Muscle layer of duodenum (tissue), 2 donors: ENCODE data around the gene GLYATL1.

Experiments
- H3K27ac ChIP-seq: one replicate; pipeline ENCODE4 v1.7.0; 2013; ENCODE audit warnings: mild to moderate bottlenecking, low read length
- H3K27me3 ChIP-seq: one replicate; pipeline ENCODE4 v1.7.0; 2013; ENCODE audit warnings: low read depth, mild to moderate bottlenecking, control low read depth, low read length
- H3K36me3 ChIP-seq, 2 donors: one replicate each; pipeline ENCODE4 v1.7.0; 2013; ENCODE audit warnings: low read length in 2 of 2, control low read depth in 1 of 2, mild to moderate bottlenecking in 1 of 2; ENCODE audit not compliant: insufficient read depth in 2 of 2, control insufficient read depth in 1 of 2
- H3K4me1 ChIP-seq, 2 donors: one replicate each; pipeline ENCODE4 v1.7.0; 2013; ENCODE audit warnings: low read length in 2 of 2, mild to moderate bottlenecking in 2 of 2, control low read depth in 1 of 2, moderate library complexity in 1 of 2; ENCODE audit not compliant: insufficient read depth in 2 of 2, control insufficient read depth in 1 of 2
- H3K4me3 ChIP-seq, 2 donors: one replicate each; pipeline ENCODE4 v1.7.0; 2013; ENCODE audit warnings: low read length in 2 of 2, low read depth in 1 of 2, mild to moderate bottlenecking in 1 of 2
- H3K9me3 ChIP-seq, 2 donors: one replicate each; pipeline ENCODE4 v1.7.0; 2013; ENCODE audit warnings: low read length in 2 of 2, control low read depth in 1 of 2, mild to moderate bottlenecking in 1 of 2; ENCODE audit not compliant: control insufficient read depth in 1 of 2
- donor health status: healthy.

The GLYATL1 gene

DNA sequence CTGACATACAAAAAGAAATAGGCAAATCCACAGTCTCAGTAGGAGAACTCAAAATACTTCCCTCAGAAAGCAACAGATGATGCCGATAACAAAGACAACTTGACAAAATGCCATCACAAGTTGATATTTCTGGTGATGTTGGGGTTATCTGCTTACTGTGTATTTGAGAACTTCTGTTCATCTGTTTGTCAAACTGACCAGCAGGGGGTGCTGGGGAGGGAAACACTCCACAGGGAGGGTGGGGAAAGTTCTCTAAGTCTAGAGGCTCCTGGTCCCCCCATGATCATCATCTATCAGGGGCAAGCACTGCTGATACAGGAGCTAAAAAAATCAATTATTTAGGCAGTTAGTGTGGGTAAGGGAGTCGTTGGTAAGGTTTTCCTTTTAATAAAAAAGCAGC is 19.2 kb downstream of the GLYATL1 start:
- H3K27me3 ChIP-seq = no peaks in the 10 kb centered on the region
- H3K4me3 ChIP-seq = no peak overlapping the region
- no peaks in the 10 kb centered on the region for H3K4me1 ChIP-seq
- H3K27ac ChIP-seq = no peak overlapping the region
- no peaks in the 10 kb centered on the region for H3K36me3 ChIP-seq
- H3K9me3 ChIP-seq = no peaks in the 10 kb centered on the region

DNA sequence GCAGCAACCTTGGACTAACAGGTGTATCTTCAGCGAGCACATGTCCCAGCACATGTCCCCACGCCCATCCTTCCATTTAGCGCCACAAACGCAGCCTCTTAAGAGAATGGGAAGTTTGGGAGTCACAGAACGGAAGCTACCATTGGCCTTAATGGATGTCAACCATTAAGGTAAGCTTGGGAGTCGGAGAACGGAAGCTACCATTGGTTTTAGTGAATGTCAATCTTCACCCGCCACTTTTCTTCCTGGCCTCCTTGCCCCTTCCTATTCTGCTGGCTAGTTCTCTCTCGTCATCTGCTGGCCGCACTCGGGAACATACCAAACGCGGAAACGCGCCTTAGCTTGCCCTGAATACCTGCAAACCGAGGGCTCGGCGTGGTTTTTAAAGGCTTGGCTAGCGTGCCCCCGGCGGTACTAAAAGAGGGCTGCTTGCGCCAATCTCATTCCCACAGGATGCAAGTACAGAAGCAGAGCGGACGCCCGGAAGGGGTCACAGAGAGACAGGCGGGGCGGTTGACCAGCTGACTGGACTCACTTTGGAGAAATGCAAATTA is 24.3 kb downstream of the GLYATL1 start:
- Histone ChIP-seq H3K27ac (no peak overlapping the region), H3K4me3 (peak overlapping the region in 1 of 2 donors; percentile 39), H3K4me1 (no peaks in the 10 kb centered on the region), H3K36me3 (no peaks in the 10 kb centered on the region), H3K9me3 (no peaks in the 10 kb centered on the region), H3K27me3 (no peaks in the 10 kb centered on the region)

DNA sequence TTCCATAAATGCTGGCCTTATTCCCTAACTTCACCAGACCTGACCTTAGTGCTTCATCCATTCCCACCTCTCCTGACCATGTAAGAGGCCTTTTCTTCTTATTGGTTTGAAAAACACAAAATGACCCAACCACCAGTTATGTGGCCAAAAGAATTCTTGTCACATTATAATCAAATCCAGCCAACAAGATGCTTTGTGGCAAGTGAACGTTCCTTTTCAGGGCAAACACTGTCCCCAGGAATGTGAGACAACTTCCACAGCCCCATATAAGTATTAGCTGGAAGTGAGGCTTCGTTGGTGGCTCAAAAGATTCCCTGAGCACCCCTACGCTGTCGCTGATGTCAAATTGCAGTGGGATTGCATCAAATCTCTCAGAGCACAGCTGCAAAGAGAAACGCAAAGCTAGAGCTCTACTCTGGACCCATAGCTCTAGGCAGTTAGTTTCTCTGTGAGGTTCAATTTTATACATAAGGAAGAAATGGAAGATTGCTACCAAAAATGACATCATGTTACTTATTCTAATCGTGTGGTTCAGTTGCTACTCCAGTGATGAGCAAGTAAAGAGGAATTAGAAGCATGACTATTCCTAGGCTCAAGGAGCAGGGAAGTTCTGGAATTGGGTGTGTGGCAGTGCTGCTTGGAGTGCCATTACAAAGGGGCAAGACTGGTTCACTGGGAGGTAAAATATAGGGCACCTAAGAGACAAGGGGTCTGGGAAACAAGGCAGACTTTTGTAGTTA is 26.1 kb downstream of the GLYATL1 start:
- no peak overlapping the region for H3K27ac ChIP-seq
- no peaks in the 10 kb centered on the region for H3K9me3 ChIP-seq
- no peaks in the 10 kb centered on the region for H3K36me3 ChIP-seq
- H3K4me3 ChIP-seq = no peak overlapping the region
- no peaks in the 10 kb centered on the region for H3K4me1 ChIP-seq
- H3K27me3 ChIP-seq = no peaks in the 10 kb centered on the region

DNA sequence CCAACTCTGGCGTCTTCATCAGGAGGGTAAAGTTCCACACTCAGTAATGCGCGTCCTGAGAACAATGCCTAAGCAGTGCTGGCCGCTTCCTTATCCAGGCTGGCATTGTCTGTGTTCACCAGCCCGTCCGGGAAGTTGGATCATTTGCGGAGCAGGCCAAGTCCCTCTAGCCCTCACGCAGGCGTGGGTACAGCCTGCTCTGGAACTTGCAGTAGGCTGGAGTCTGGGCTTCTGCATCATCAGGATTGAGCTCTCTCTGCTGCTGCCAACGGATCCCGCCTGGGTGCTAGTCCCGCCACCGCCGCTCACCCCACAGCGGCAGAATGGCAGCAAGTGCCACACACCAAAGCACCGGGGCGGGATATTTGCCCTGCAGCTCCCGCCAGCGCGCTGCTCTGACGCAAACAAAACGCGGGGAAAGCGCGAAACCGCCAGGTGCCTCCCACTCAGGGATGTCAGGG is 29.0 kb downstream of the GLYATL1 start:
- H3K27ac ChIP-seq = no peak overlapping the region
- no peaks in the 10 kb centered on the region for H3K36me3 ChIP-seq
- no peaks in the 10 kb centered on the region for H3K27me3 ChIP-seq
- no peaks in the 10 kb centered on the region for H3K4me1 ChIP-seq
- no peak overlapping the region for H3K4me3 ChIP-seq
- H3K9me3 ChIP-seq = peaks cover 0 to 7% of the 10 kb centered on the region in 2 donors

DNA sequence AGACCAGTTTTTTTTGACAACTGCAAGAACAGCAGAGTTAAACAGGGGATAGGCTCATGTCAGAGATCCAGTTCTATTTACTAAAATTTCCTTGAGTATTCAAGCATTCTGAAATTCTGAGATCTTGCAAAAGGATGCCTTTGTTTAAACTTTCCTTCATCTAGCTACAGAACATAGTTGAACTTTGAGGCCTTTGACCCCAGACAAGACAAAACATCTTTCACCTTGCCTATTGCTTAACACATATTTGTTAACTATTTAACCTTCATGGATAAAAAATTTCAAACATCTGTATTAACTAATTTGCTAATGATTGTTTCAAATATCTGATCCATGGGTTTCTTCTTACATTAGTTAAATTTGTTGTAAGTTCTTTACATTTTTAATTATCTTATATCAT is 38.2 kb downstream of the GLYATL1 start:
- Histone ChIP-seq H3K4me3 (no peak overlapping the region), H3K36me3 (no peaks in the 10 kb centered on the region), H3K27me3 (no peaks in the 10 kb centered on the region), H3K4me1 (no peaks in the 10 kb centered on the region), H3K9me3 (peaks cover 0 to 3% of the 10 kb centered on the region in 2 donors), H3K27ac (no peak overlapping the region)

DNA sequence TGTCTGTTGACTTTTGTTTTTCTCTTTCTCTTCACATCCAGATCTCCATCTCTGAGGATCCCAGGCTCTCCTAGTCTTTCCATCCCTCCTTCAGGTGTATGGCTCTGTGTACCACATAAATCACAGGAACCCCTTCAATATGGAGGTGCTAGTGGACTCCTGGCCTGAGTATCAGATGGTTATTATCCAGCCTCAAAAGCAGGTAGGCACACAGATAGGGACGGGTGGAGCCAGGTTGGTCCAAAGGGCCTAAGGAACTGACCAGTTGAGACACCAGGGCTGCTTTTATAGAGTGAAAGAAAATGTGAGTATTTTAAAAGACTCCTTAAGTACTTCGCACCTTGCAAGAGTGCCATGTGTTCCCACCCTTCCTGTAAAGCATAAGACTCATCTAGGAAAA is 39.9 kb downstream of the GLYATL1 start:
- H3K27me3 ChIP-seq = no peaks in the 10 kb centered on the region
- no peak overlapping the region for H3K27ac ChIP-seq
- no peaks in the 10 kb centered on the region for H3K4me1 ChIP-seq
- H3K36me3 ChIP-seq = no peaks in the 10 kb centered on the region
- no peaks in the 10 kb centered on the region for H3K9me3 ChIP-seq
- no peak overlapping the region for H3K4me3 ChIP-seq

DNA sequence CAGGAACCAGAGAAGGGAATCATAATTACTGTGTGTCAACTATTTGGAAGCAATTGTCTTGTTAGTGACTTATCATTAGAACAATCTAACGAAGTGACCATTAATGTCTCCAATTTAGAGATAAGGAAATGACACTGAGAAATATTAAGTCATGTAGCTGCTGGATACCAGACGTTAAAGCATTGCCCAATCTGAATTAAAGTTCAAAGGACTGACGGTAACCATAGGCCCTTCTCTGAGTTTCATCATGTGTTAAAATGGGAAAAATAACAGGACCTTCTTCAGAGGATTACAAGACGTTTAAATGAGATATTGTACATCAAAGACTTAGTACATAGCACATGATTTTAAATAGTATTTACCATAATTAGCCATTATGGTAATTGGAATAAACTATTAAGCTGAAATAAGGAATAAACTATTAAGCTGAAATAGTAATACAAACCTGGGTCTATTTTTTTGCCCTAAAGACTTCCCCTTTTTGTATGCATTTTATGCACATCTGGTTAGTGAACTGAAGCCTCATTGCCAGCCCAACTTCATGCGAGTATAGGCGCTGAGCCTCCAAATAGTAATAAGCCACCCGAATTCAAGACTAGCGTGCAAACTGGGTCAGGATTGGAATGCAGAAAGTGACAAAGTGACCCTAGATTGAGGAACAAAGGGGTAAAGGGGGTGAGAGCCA is 41.0 kb downstream of the GLYATL1 start:
- Histone ChIP-seq H3K36me3 (no peaks in the 10 kb centered on the region), H3K4me3 (no peak overlapping the region), H3K4me1 (no peaks in the 10 kb centered on the region), H3K27me3 (no peaks in the 10 kb centered on the region), H3K27ac (no peak overlapping the region), H3K9me3 (no peaks in the 10 kb centered on the region)

DNA sequence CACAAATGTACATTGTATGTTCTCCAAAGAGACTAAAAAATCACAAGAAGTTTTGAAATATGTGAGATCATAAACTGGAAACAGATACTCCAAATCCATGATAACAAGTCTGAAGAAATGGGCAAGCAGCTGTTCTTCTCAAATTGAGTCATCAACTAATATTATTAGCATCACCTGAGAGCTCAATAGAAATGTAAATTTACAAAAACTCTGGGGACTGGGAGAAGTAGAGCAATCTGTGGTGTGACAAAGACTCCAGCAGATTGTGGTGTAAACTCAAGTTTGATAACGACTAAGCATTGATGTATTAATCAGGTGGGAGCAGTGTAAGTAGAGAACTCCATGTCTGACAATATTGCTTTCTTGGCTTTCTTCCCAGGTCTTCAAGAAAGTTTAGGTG is 53.2 kb downstream of the GLYATL1 start:
- Histone ChIP-seq H3K36me3 (no peaks in the 10 kb centered on the region), H3K4me1 (no peaks in the 10 kb centered on the region), H3K27ac (no peak overlapping the region), H3K9me3 (no peaks in the 10 kb centered on the region), H3K27me3 (no peaks in the 10 kb centered on the region), H3K4me3 (no peak overlapping the region)

DNA sequence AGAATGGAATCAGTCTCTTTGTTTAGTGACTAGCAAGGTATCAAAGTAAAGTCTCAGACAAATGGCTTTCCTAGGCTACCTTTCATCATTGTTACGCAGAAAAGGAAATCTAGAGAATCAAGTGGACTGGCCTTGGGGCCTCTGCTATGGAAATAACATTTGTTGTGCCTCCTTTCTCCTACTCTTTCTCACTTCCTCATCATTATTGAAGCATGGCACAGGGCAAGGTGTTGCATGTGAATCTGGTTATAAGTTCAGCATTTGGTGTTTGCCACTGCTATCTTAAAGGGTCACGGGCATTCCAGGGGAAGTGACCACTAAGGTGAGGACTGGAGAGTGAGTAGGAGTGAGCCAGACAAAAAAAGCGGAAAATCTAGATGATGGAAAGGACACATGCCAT is 54.9 kb downstream of the GLYATL1 start:
- Histone ChIP-seq H3K36me3 (no peaks in the 10 kb centered on the region), H3K27ac (no peak overlapping the region), H3K27me3 (no peaks in the 10 kb centered on the region), H3K4me3 (no peak overlapping the region), H3K4me1 (no peaks in the 10 kb centered on the region), H3K9me3 (no peaks in the 10 kb centered on the region)

DNA sequence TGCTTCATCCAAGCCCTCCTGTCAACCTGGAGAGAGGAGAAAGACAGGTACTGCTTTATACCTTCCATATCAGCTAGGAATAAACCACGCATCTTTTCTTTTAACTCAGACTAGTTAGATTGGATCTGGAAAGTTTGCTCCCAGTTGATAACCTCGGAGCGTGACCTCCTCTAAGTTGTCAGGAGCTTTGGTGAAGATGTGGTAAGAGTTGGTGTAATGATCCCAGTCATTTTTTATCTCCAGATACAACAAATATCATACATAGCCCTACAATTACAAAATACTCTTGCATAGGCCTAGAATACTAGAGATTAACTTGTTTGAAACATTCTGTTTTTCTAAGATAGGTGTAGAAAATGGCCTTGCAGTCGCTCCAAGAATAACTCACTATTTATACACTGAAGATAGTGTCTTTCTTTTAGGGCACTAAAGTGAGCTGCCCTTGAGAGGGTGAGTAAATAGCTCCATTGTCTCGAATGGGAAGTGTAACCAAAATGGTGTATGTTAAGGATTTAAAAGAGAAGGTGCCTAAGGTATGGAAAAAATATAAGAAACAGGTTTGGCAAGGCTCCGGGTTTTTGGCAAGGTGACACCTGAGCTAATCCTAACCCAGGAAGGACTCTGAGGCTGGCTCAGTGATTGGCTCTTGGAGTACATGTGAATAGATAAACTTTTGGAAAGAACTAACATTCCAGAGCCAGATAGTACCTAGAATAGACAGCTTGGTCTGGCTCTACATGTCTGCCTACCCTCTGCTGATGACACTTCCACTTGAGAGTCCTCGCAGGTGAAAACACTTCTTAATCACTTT is 59.4 kb downstream of the GLYATL1 start:
- Histone ChIP-seq H3K27me3 (no peaks in the 10 kb centered on the region), H3K4me3 (no peak overlapping the region), H3K4me1 (no peaks in the 10 kb centered on the region), H3K36me3 (no peaks in the 10 kb centered on the region), H3K27ac (no peak overlapping the region), H3K9me3 (no peaks in the 10 kb centered on the region)

DNA sequence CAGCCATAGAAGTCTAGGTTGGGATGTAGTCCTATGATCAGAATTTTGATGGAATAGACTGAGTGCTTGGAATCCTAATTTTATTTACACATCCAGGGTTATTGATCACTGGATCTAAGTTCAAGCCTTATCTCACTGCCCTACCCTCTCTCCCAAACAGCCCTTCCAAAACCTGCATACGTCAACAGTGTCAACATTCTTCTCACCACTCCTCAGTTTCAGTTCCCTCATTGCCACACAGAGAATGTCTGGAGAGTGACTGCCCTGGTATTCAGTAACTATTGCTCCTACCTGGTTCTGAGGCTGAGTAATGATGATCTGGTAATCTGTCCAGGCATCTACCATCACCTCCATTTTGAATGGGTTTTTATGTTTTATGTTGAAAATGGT is 60.0 kb downstream of the GLYATL1 start:
- no peaks in the 10 kb centered on the region for H3K36me3 ChIP-seq
- no peak overlapping the region for H3K4me3 ChIP-seq
- H3K27me3 ChIP-seq = no peaks in the 10 kb centered on the region
- no peak overlapping the region for H3K27ac ChIP-seq
- H3K9me3 ChIP-seq = no peaks in the 10 kb centered on the region
- H3K4me1 ChIP-seq = no peaks in the 10 kb centered on the region
